PC-9 (cell line): ENCODE data around the gene PTPRT. TPM values are rescaled to one million over a fixed set of nuclear protein-coding genes. Genes with fewer than 3 reads are reported as not detected.

Source experiments
- BruUV-seq: library from RNA; stranded (reverse); fragments of 400-500 nt; replicated peaks from 2 replicates; lab custom pipeline; 2021; lab: Mats Ljungman, UMichigan
- CTCF ChIA-PET: fragments of 300-600 bp; sonication (Branson Sonifier 250); formaldehyde crosslinking; loops from one replicate; lab custom pipeline; 2022; ENCODE audit warnings: antibody characterized with exemption; lab: Charles Lee
- POLR2A ChIA-PET: fragments of 300-600 bp; sonication (Branson Sonifier 250); formaldehyde crosslinking; loops from one replicate; lab custom pipeline; 2022; ENCODE audit warnings: antibody characterized with exemption; ENCODE audit not compliant: unreplicated experiment; lab: Charles Lee
- DNase-seq, 2 experiments: peaks; one replicate each; pipeline versions ENCODE4 v3.0.0 to v3.0.0-alpha.2; 2015 to 2022; ENCODE audit warnings: mixed read lengths in 1 of 2
- H2AFZ ChIP-seq: fragments of 200-600 bp; sonication (generic); 2 replicates; pipeline ENCODE4 v1.8.1; 2017; ENCODE audit warnings: antibody characterized with exemption
- H3F3A ChIP-seq: fragments of 200-600 bp; sonication (generic); 2 replicates; pipeline ENCODE4 v1.8.1; 2017; ENCODE audit warnings: antibody characterized with exemption, mild to moderate bottlenecking, low read depth; ENCODE audit not compliant: insufficient read depth
- H3K27ac ChIP-seq: fragments of 200-600 bp; sonication (generic); 2 replicates; pipeline ENCODE4 v1.6.1; 2016; ENCODE audit warnings: mixed run types
- H3K27me3 ChIP-seq: fragments of 200-600 bp; sonication (generic); 2 replicates; pipeline ENCODE4 v1.6.1; 2016; ENCODE audit warnings: low read depth, mixed run types; ENCODE audit not compliant: insufficient read depth
- H3K36me3 ChIP-seq: fragments of 200-600 bp; sonication (generic); 2 replicates; pipeline ENCODE4 v1.6.1; 2016; ENCODE audit warnings: low read depth, mixed run types
- H3K4me1 ChIP-seq: fragments of 200-600 bp; sonication (generic); replicated peaks from 2 replicates; pipeline ENCODE4 v1.6.1; 2016; ENCODE audit warnings: mixed run types; ENCODE audit not compliant: insufficient read depth
- H3K4me2 ChIP-seq: fragments of 200-600 bp; sonication (generic); 2 replicates; pipeline ENCODE4 v1.6.1; 2017; ENCODE audit warnings: mixed run types
- H3K4me3 ChIP-seq: fragments of 200-600 bp; sonication (generic); 2 replicates; pipeline ENCODE4 v1.6.1; 2016; ENCODE audit warnings: mixed run types
- H3K79me2 ChIP-seq: fragments of 200-600 bp; sonication (generic); 2 replicates; pipeline ENCODE4 v1.6.1; 2017; ENCODE audit warnings: low read depth, mixed run types
- H3K9me2 ChIP-seq: fragments of 200-600 bp; sonication (generic); 2 replicates; pipeline ENCODE4 v1.8.1; 2017; ENCODE audit warnings: mild to moderate bottlenecking; ENCODE audit not compliant: insufficient read depth
- H3K9me3 ChIP-seq: fragments of 200-600 bp; sonication (generic); 2 replicates; pipeline ENCODE4 v1.8.1; 2016; ENCODE audit warnings: low read depth; ENCODE audit not compliant: insufficient read depth
- H4K20me1 ChIP-seq: fragments of 200-600 bp; sonication (generic); 2 replicates; pipeline ENCODE4 v1.8.1; 2017; ENCODE audit not compliant: insufficient read depth
- EZH2 ChIP-seq: fragments of 200-600 bp; sonication (generic); IDR thresholded peaks from 2 replicates; pipeline ENCODE4 v1.8.0; 2017; ENCODE audit warnings: antibody characterized with exemption, low read depth
- intact Hi-C: fragments of 100-400 bp; cut with micrococcal nuclease; formaldehyde crosslinking; loops from one replicate; pipeline ENCODE4 v1.10.0; 2022; ENCODE audit not compliant: unreplicated experiment
- total RNA-seq: library from RNA; stranded (reverse); gene quantifications from 2 replicates; pipeline ENCODE4 v1.2.3, GENCODE V29; 2021
- TF ChIP-seq, protein P1 (sequence below): fragments of 200-600 bp; sonication (generic); conservative IDR thresholded peaks from 2 replicates; pipeline ENCODE4 v1.6.1; 2017; ENCODE audit warnings: mixed run types, antibody characterized with exemption, mild to moderate bottlenecking, moderate library complexity

PTPRT gene
- total RNA-seq, 1 experiment from 2014 or later = not detected

DNA sequence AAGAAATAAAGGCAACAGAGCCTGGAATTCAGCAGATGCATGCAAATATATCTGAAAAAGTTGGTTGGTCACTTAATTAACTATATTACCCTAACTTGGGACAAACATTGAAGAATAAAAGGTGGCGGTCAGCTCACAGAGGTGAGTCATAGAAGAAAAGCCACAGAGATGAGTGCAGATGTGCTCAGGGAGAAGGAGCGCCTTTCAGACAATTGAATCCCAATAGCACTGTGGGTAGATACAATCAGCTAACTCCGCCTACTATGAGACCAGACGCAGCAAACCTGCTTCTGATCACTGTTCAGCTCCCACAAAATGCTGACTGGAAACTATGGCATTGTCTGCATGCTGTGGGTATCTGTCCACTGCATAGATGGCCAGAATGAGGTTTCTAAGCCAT lies 447.8 kb downstream of the PTPRT start:
- intact Hi-C loops = no loop called here

DNA sequence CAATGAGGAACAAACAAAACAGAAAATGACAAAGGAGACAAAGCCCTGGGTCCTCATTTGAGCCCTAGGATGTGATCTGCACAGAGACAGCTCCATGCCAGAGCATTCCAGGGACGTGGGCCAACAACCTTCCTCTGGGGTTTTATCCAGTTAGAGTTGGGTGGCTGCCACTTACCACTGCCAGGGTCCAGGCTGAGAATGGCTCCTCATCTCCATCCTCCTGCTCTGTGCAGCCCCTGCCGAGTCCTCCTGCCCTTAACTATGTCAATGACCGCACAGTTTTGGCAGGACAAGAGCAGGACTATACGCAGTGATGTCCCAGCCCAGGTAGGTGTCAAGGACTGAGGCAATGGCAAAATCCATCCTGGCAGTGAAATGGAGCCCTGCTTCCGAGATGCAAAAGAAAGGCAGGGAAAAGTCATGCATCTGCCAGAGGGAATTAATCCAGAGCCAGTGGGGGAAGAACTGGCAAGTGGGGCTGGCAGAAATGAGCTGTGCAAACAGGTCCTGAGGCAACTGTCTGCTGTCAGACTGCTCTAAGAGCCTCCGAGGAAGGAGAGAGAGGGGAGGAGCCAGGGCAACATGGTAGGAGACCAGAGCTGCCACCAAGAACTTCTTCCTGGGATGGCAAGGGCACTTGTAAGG lies 449.4 kb downstream of the PTPRT start:
- Histone ChIP-seq H4K20me1 (no peaks in the 10 kb centered on the region), H3K4me2 (no peak overlapping the region), H3K36me3 (no peaks in the 10 kb centered on the region), H3K4me1 (no peaks in the 10 kb centered on the region), H3K9me3 (no peaks in the 10 kb centered on the region), H3K27me3 (peaks cover 18% of the 10 kb centered on the region), H2AFZ (no peak overlapping the region), H3K4me3 (no peak overlapping the region), H3K27ac (no peak overlapping the region), H3F3A (no peaks in the 10 kb centered on the region), H3K9me2 (no peaks in the 10 kb centered on the region), H3K79me2 (no peaks in the 10 kb centered on the region)
- no peak for DNase-seq
- TF ChIP-seq EZH2 = no peak
- TF ChIP-seq, protein P1, sequence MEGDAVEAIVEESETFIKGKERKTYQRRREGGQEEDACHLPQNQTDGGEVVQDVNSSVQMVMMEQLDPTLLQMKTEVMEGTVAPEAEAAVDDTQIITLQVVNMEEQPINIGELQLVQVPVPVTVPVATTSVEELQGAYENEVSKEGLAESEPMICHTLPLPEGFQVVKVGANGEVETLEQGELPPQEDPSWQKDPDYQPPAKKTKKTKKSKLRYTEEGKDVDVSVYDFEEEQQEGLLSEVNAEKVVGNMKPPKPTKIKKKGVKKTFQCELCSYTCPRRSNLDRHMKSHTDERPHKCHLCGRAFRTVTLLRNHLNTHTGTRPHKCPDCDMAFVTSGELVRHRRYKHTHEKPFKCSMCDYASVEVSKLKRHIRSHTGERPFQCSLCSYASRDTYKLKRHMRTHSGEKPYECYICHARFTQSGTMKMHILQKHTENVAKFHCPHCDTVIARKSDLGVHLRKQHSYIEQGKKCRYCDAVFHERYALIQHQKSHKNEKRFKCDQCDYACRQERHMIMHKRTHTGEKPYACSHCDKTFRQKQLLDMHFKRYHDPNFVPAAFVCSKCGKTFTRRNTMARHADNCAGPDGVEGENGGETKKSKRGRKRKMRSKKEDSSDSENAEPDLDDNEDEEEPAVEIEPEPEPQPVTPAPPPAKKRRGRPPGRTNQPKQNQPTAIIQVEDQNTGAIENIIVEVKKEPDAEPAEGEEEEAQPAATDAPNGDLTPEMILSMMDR = no peak
- POLR2A ChIA-PET = no interaction called here
- CTCF ChIA-PET = no interaction called here
- intact Hi-C loops = no loop called here
- BruUV-seq = no TSS peak

More for the DNA sequence above, 447.8 kb downstream of the PTPRT start:
- Histone ChIP-seq H3F3A (no peaks in the 10 kb centered on the region), H3K79me2 (no peaks in the 10 kb centered on the region), H4K20me1 (no peaks in the 10 kb centered on the region), H3K9me3 (no peaks in the 10 kb centered on the region), H3K27me3 (peaks cover 21% of the 10 kb centered on the region), H2AFZ (no peak overlapping the region), H3K4me3 (no peak overlapping the region), H3K4me1 (no peaks in the 10 kb centered on the region), H3K9me2 (no peaks in the 10 kb centered on the region), H3K4me2 (no peak overlapping the region), H3K27ac (no peak overlapping the region), H3K36me3 (no peaks in the 10 kb centered on the region)
- no TSS peak for BruUV-seq
- POLR2A ChIA-PET = no interaction called here
- no peak for DNase-seq
- TF ChIP-seq EZH2 = no peak
- TF ChIP-seq, protein P1 = no peak
- CTCF ChIA-PET = no interaction called here

DNA sequence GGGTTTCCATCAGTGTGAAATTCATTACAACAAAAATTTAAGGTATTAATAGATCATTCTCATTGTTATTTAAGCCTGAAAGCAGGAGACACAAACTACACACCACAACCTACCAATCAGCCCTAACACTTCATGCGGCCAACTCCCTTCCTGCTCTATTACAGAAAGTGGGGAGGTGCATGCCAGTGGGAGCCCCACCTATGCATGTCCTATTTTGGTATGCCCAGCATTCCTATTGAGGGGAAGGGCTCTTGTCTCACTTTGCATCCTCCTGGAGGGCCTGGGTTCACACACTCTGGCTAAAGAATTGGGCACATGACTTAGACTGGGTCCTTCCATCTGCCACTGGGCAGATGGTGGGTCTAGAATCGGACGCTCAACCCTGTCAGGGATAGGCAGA lies 450.0 kb downstream of the PTPRT start:
- Histone ChIP-seq H3F3A (no peaks in the 10 kb centered on the region), H3K27ac (no peak overlapping the region), H3K9me2 (no peaks in the 10 kb centered on the region), H3K79me2 (no peaks in the 10 kb centered on the region), H2AFZ (no peak overlapping the region), H3K9me3 (no peaks in the 10 kb centered on the region), H3K27me3 (peaks cover 18% of the 10 kb centered on the region), H3K4me2 (no peak overlapping the region), H3K4me3 (no peak overlapping the region), H4K20me1 (no peaks in the 10 kb centered on the region), H3K36me3 (no peaks in the 10 kb centered on the region), H3K4me1 (no peaks in the 10 kb centered on the region)
- ChIA-PET POLR2A (no interaction called here), CTCF (no interaction called here)
- intact Hi-C loops = no loop called here
- DNase-seq = no peak
- TF ChIP-seq, protein P1 = no peak
- no peak for TF ChIP-seq EZH2
- no TSS peak for BruUV-seq
